Superior temporal gyrus (tissue), 1 donor: ENCODE data around the gene NACC2.

Source experiments
- DNase-seq: peaks from one replicate; pipeline ENCODE4 v3.0.0-alpha.2; 2016; ENCODE audit errors: extremely low spot score

NACC2 gene

GRCh38 chr9:136023410-136024225 is 71.5 kb downstream of the NACC2 start:
- no peak for DNase-seq

- no peak for DNase-seq
Observed at GRCh38 chr9:136022731-136023409, 72.2 kb downstream of the NACC2 start.

GRCh38 chr9:136021872-136022681 is 73.0 kb downstream of the NACC2 start:
- DNase-seq, result no peak

- DNase-seq, result no peak
Observed at GRCh38 chr9:136021171-136021871, 73.8 kb downstream of the NACC2 start.

GRCh38 chr9:136020671-136021070 is 74.4 kb downstream of the NACC2 start:
- no peak for DNase-seq

- no peak for DNase-seq
Observed at GRCh38 chr9:136020206-136020605, 74.9 kb downstream of the NACC2 start.

- no peak for DNase-seq
Observed at GRCh38 chr9:136019681-136020060, 75.4 kb downstream of the NACC2 start.

- no peak for DNase-seq
Observed at GRCh38 chr9:136019041-136019680, 75.9 kb downstream of the NACC2 start.

GRCh38 chr9:136018257-136019031 is 76.6 kb downstream of the NACC2 start:
- DNase-seq, result no peak

GRCh38 chr9:136017289-136018190 is 77.5 kb downstream of the NACC2 start:
- DNase-seq, result no peak

GRCh38 chr9:136016572-136017288 is 78.4 kb downstream of the NACC2 start:
- DNase-seq, result no peak

GRCh38 chr9:136015656-136016571 is 79.2 kb downstream of the NACC2 start:
- no peak for DNase-seq

GRCh38 chr9:136014924-136015633 is 80.0 kb downstream of the NACC2 start:
- DNase-seq, result no peak

GRCh38 chr9:136014147-136014923 is 80.8 kb downstream of the NACC2 start:
- DNase-seq, result no peak

- no peak for DNase-seq
Observed at GRCh38 chr9:136013524-136014034, 81.5 kb downstream of the NACC2 start.

GRCh38 chr9:136013116-136013515 is 82.0 kb downstream of the NACC2 start:
- no peak for DNase-seq
